Tibial nerve (tissue), 4 donors: ENCODE data around the gene PTBP1. TPM values are rescaled to one million over a fixed set of nuclear protein-coding genes. Genes with fewer than 3 reads are reported as not detected.

Experiments
- DNase-seq, 2 donors: peaks; one replicate each; pipeline ENCODE4 v3.0.0-alpha.2; 2019; ENCODE audit warnings: low spot score in 2 of 2
- H3K27ac ChIP-seq, 4 donors: fragments of 200-600 bp; sonication (generic) in 3 of 4; one replicate each; pipeline ENCODE4 v1.5.1; 2017 to 2019; ENCODE audit warnings: mild to moderate bottlenecking in 1 of 4
- H3K27me3 ChIP-seq, 2 donors: fragments of 200-600 bp; sonication (generic) in 1 of 2; one replicate each; pipeline versions ENCODE4 v1.5.1 to v1.6.0; 2017 to 2019
- H3K36me3 ChIP-seq, 3 donors: fragments of 200-600 bp; sonication (generic); one replicate each; pipeline ENCODE4 v1.5.1; 2018 to 2019
- H3K4me1 ChIP-seq, 4 donors: fragments of 200-600 bp; sonication (generic) in 3 of 4; one replicate each; pipeline ENCODE4 v1.5.1; 2017 to 2019
- H3K4me3 ChIP-seq, 4 donors: fragments of 200-600 bp; sonication (generic) in 3 of 4; one replicate each; pipeline ENCODE4 v1.5.1; 2017 to 2019; ENCODE audit warnings: mild to moderate bottlenecking in 1 of 4, moderate library complexity in 1 of 4
- H3K9me3 ChIP-seq, 4 donors: fragments of 200-600 bp; sonication (generic) in 3 of 4; one replicate each; pipeline ENCODE4 v1.5.1; 2017 to 2019
- EP300 ChIP-seq, 2 donors: sonication (generic); formaldehyde crosslinking; IDR thresholded peaks; one replicate each; pipeline ENCODE4 v1.6.1; 2017; ENCODE audit warnings: antibody characterized with exemption in 2 of 2, mild to moderate bottlenecking in 1 of 2
- POLR2A ChIP-seq, 2 donors: fragments of 450-650 bp; IDR thresholded peaks; one replicate each; pipeline ENCODE4 v1.6.1; 2017; ENCODE audit warnings: antibody characterized with exemption in 2 of 2, mild to moderate bottlenecking in 2 of 2, moderate library complexity in 2 of 2
- WGBS, 2 donors: methylation state at CpG; one replicate each; pipeline ENCODE4 v1.1.5; 2018; 5-methylcytosine and 5-hydroxymethylcytosine counted together
- total RNA-seq, 4 donors: library from RNA; depleted of rRNA; stranded (reverse); fragments of >200 nt; gene quantifications; one replicate each; pipeline ENCODE4 v1.1.0, GENCODE V29; 2016
- TF ChIP-seq, protein P1 (sequence below), 5 experiments: fragments of 200-600 bp in 3 of 5; fragments of 450-650 bp in 2 of 5; sonication (generic) in 3 of 5; IDR thresholded peaks; one replicate each; pipeline ENCODE4 v1.5.1; 2016 to 2019; ENCODE audit warnings: antibody characterized with exemption in 5 of 5, mild to moderate bottlenecking in 3 of 5, moderate library complexity in 2 of 5

The PTBP1 gene
- total RNA-seq, 4 donors from 2014 or later, result 118 to 205 (median 141) TPM

DNA sequence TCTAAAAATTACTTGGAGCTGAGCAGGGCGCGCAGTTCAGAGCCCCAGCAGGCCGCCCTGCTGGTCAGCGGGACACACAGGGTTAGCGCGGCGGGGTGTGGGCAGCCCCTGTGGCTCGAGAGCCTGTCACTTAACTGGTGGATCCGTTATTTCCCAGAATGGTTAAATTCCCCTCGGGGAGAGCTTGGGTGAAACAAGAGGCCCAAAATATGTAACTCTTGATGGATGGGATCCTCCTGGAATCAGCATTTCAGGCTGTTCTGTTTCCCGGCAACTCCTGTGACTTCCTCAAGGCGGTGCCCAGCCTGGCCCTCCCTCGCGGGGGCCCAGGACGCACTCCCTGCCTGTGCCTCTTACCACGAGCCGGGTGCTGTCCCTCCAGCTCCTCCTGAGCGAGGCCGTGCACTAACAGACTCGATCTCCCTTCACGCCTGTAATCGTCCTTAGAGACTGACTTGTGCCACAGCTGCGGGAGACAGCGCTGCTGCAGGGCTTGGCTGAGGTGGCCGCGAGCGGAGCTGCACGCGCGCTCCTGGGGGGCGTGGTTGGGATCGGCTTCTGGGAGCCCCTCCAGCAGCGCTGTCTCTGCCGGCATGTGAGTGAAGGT, 9.7 kb downstream of the PTBP1 start:
- peaks cover 0 to 34% (median 16%) of the 10 kb centered on the region in 4 donors for H3K4me1 ChIP-seq
- peaks cover 15 to 89% (median 76%) of the 10 kb centered on the region in 3 donors for H3K36me3 ChIP-seq
- no peak overlapping the region for H3K27ac ChIP-seq
- no peak overlapping the region for H3K4me3 ChIP-seq
- no peaks in the 10 kb centered on the region for H3K27me3 ChIP-seq
- WGBS, 2 donors, result 87 to 88% methylated on average over 32 to 34 of the region's 34 CpGs
- TF ChIP-seq, protein P1, sequence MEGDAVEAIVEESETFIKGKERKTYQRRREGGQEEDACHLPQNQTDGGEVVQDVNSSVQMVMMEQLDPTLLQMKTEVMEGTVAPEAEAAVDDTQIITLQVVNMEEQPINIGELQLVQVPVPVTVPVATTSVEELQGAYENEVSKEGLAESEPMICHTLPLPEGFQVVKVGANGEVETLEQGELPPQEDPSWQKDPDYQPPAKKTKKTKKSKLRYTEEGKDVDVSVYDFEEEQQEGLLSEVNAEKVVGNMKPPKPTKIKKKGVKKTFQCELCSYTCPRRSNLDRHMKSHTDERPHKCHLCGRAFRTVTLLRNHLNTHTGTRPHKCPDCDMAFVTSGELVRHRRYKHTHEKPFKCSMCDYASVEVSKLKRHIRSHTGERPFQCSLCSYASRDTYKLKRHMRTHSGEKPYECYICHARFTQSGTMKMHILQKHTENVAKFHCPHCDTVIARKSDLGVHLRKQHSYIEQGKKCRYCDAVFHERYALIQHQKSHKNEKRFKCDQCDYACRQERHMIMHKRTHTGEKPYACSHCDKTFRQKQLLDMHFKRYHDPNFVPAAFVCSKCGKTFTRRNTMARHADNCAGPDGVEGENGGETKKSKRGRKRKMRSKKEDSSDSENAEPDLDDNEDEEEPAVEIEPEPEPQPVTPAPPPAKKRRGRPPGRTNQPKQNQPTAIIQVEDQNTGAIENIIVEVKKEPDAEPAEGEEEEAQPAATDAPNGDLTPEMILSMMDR (IDR thresholded peaks at IDR 0.05), result no peak
- no peak for TF ChIP-seq EP300 (IDR thresholded peaks at IDR 0.05)
- no peak for TF ChIP-seq POLR2A (IDR thresholded peaks at IDR 0.05)
- no peak for DNase-seq
- H3K9me3 ChIP-seq, result no peaks in the 10 kb centered on the region

DNA sequence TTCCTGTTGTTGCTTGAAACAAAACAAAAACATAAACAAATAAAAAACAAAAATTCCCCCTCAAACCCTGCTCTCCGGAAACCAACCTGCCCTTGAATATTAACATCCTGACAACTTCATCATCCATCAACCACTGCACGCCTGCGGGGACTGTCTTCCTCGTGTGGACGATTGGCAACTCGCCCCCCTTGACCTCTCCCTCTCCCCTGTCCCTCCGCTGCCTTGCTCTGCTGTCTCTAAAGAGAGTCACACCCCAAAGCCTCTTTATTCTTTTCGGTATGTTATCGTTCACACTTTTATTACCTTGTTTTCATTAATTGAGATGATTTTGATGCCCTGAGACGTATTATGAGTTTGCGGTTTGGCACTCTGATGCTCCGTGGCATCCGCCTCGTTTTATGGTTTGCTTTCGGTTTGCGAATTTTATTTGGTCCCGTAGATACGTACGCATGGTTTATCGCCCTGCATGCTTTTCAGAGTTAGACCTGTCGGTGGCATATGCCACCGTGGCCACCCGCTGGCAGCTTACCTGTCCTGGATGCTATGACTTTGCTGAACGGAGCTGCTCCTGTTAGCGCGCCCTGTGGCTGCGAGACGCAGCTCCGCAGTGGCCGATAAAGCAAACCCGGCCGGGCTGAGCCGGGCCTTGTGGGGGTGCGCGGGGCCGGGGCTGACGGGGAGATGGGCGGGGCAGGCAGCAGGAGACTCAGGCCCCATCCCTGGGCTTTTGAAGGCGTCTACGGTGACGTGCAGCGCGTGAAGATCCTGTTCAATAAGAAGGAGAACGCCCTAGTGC, 10.6 kb downstream of the PTBP1 start:
- WGBS, 2 donors, result 91% methylated on average over 44 of the region's 44 CpGs
- H3K36me3 ChIP-seq, result peaks cover 15 to 96% (median 76%) of the 10 kb centered on the region in 3 donors

DNA sequence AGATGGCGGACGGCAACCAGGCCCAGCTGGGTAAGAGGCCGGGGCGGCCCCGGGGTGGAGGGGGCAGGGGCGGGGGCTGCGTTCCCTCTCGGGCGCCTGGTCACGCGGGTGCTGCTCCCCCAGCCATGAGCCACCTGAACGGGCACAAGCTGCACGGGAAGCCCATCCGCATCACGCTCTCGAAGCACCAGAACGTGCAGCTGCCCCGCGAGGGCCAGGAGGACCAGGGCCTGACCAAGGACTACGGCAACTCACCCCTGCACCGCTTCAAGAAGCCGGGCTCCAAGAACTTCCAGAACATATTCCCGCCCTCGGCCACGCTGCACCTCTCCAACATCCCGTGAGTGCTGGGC, 11.1 kb downstream of the PTBP1 start:
- 90 to 91% methylated on average over 12 to 24 of the region's 26 CpGs for WGBS, 2 donors
- DNase-seq, result no peak
- Histone ChIP-seq H3K4me3 (no peak overlapping the region), H3K27ac (no peak overlapping the region), H3K4me1 (peaks cover 0 to 19% (median 2%) of the 10 kb centered on the region in 4 donors), H3K36me3 (peaks cover 15 to 99% (median 76%) of the 10 kb centered on the region in 3 donors), H3K27me3 (no peaks in the 10 kb centered on the region), H3K9me3 (no peaks in the 10 kb centered on the region)
- TF ChIP-seq EP300 (IDR thresholded peaks at IDR 0.05), result no peak
- TF ChIP-seq, protein P1 (IDR thresholded peaks at IDR 0.05), result no peak
- no peak for TF ChIP-seq POLR2A (IDR thresholded peaks at IDR 0.05)

More for the DNA sequence above, 10.6 kb downstream of the PTBP1 start:
- DNase-seq, result no peak
- Histone ChIP-seq H3K4me3 (no peak overlapping the region), H3K9me3 (no peaks in the 10 kb centered on the region), H3K27ac (no peak overlapping the region), H3K27me3 (no peaks in the 10 kb centered on the region), H3K4me1 (peaks cover 0 to 25% (median 7%) of the 10 kb centered on the region in 4 donors)
- TF ChIP-seq POLR2A (IDR thresholded peaks at IDR 0.05) (no peak), EP300 (IDR thresholded peaks at IDR 0.05) (no peak)
- TF ChIP-seq, protein P1 (IDR thresholded peaks at IDR 0.05), result no peak

DNA sequence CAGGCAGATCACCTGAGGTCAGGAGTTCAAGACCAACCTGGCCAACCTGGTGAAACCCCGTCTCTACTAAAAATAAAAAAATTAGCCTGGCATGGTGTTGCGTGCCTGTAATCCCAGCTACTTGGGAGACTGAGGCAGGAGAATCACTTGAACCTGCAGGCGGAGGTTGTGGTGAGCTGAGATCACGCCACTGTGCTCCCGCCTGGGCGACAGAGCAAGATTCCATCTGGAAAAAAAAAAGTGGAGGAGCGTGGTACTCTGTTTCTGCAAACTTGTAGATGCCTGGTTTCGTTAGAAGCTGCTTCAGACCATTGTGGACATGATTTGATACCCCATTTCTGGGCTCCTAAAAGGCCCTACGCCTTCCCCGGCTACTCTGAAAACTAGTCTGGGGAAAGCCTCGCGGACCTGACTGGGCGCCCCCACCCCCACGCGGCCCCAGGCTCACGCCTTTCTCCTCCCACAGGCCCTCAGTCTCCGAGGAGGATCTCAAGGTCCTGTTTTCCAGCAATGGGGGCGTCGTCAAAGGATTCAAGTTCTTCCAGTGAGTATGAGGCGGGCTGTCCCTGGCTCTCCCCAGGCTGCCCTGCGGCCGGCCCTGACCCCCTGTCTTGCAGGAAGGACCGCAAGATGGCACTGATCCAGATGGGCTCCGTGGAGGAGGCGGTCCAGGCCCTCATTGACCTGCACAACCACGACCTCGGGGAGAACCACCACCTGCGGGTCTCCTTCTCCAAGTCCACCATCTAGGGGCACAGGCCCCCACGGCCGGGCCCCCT, 13.0 kb downstream of the PTBP1 start:
- no peak overlapping the region for H3K4me3 ChIP-seq
- no peak for DNase-seq
- 75 to 80% methylated on average over 23 to 30 of the region's 30 CpGs for WGBS, 2 donors
- TF ChIP-seq, protein P1 (IDR thresholded peaks at IDR 0.05), result no peak
- TF ChIP-seq EP300 (IDR thresholded peaks at IDR 0.05) (no peak), POLR2A (IDR thresholded peaks at IDR 0.05) (no peak)
- H3K36me3 ChIP-seq, result peaks cover 11 to 99% (median 59%) of the 10 kb centered on the region in 3 donors
- no peaks in the 10 kb centered on the region for H3K27me3 ChIP-seq
- H3K9me3 ChIP-seq, result no peaks in the 10 kb centered on the region
- no peak overlapping the region for H3K27ac ChIP-seq
- H3K4me1 ChIP-seq, result peaks cover 0 to 3% (median 0%) of the 10 kb centered on the region in 4 donors
